Activated T-cell treated with anti-CD3 and anti-CD28 coated beads, Interleukin-2, amount 50 U/mL, for 1 hour (primary cell): Measurements from ENCODE around the gene RB1.

Experiments
- DNase-seq: peaks from one replicate; pipeline ENCODE4 v3.0.0-alpha.2; 2020

The RB1 gene

GRCh38 chr13:48500652-48501197, 197.2 kb downstream of the RB1 start:
- DNase-seq = no peak

DNA sequence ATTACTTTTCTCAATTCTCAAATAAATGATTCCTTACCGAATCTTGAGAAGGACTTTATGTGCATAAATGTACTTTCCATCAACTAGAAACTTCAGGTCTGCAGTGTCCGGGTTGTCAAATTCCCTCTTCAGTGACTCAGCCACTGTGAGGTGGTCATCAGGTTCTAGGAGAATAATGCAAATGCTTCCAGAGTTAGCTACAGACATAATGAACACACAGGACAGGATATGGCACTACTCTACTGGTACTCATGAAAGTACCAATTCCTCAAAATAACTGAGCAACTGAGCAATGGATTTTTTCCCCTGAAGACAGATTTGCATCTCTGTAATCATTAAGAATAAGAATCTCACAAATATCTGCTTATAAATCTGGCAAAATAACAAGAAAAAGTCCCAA, 198.2 kb downstream of the RB1 start:
- no peak for DNase-seq

- no peak for DNase-seq
These were observed 199.2 kb downstream of the RB1 start for GRCh38 chr13:48502601-48503319.

DNA sequence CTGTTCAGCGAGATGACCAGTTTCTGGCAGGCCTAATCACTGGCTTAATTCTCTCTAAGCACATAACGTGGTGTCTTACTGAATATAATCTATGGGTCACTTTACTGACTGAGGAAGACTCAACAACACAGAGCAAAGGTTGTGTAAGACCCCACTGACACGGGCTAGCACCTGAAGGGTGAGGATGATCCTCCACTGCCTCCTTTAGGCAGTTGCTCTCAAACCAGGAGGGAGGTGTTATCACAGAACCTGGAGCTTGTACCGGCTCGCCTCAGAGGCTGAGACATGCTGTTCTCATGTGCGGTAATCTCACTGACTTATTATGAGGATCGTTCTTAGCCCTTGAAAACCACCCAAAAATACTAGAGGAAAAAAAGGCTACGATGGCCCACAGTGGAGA, 201.1 kb downstream of the RB1 start:
- DNase-seq = no peak

- DNase-seq = no peak
These were observed 201.5 kb downstream of the RB1 start for GRCh38 chr13:48505012-48505411.

DNA sequence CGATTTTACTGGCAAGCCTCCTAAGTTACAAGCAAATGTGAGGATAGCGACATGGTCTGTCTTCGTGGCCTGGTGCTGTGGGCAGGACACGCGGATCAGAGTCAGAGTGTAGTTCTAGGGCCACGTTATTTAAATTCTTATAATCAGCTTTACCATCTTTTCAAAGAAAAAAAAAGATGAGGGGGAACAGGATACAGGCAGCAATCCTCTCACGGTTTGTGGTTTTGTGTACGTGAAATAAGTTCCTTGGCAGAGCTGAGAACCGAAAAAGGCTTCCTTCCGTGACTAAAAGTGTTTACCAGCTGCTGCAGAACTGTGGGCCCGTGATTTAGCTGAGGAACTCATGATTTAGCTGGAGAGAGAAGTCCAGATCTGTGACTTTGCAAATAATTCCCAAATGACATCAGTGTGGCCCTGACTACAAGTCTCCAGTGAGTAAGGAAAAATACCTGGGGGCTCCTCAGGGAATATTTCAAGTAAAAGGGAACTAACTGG, 202.1 kb downstream of the RB1 start:
- peak; percentile 48 for DNase-seq

- DNase-seq = no peak
These were observed 202.6 kb downstream of the RB1 start for GRCh38 chr13:48506092-48506701.

DNA sequence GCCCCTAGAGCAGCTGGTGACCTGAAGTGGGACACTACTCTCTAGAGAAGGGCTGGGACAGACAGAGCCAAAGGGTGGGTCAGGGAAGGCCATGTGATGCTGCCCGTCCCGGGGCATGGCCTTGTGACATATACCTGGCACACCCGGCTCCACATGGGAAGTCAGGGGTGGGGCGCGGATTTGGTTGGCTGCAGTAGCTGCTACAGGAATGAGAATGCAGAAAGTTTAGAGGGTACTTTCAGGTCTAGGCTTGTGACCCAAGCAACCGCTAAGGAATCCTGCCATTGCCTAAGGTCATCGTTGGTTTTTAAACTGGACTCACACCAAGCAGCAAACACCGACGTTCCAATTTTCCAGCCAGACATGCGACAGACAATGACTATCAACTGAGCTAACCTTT, 203.5 kb downstream of the RB1 start:
- no peak for DNase-seq

DNA sequence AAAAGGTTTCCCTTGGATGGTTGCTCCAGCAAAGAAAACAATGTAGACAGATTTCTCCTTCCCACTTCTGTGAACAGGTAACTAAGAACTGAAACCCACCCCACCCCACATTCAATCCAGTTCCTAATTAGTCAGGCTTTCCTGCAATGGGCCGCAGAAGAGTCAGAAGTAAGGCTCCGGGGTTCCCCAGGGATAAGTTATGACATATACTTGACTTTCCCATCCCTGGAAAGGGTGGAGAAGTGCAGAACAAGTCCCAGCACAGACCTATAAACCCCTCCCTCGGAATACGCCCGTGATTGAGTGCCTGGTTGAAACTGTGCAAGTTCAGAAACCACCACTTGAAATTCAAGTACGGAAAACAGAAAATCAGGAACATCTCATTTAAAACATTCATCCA, 204.5 kb downstream of the RB1 start:
- no peak for DNase-seq

DNA sequence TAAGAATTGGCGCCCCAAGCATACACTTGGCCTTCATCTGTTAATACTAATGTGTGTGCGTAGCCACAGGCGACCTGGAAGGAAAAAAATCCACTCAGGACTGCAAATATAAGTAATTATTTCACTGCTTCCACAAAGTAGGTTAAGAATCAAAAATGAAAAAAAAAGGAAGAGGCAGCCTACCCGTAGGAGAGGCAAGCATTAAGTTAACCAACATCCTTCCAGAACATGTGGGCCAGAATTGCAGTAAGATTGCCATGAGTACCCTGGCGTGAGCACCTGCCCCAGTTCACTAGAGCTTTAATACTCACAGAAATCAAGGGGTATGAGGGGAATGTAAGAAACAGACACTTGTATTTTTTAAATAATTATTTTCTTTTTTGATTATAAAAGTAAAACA, 207.1 kb downstream of the RB1 start:
- no peak for DNase-seq

DNA sequence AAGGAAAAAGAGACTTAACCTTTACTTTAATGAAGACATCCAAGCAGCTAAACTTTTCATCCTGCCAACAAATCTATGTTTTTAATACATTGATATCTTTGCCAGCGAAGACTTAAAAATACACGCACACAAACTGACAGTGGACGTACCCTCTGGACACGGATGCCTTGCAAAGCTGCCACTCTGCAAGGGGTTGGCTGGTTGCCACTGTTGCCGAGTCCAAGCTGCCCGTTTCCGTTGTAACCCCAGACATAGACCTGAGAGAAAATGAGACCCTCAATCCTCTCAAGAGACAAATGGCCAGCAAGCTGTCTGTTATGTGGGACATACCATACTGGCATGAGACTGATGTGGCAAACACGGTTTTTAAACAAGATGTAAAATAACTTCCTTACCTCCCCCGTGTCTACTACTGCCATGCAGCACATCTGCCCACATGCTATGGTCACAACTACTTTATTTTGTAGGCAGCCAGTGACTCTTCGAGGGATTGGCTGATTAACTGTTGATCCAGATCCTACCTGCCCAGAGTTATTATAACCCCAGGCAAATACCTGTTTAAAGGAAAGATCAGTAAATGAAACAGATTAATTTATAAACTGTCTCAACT, 208.2 kb downstream of the RB1 start:
- no peak for DNase-seq

DNA sequence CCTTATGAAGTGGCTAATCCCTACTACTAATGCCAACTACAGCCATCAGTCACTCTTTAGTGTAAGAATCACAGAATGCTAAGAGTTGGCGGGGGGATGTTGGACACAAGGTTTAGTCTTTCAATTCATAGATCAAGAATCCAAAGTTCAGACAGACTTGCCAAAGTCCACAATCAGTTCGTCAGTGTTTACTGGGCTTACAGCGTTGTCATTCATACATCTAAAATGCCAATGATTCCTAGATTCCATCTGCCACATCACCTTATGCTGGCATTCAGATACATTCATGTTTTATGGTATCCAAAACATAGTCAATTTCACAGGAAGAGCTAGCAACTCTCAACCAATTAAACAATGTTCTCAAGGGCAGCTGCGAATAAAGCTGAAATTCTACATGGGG, 211.2 kb downstream of the RB1 start:
- DNase-seq = no peak

- DNase-seq = no peak
These were observed 212.2 kb downstream of the RB1 start for GRCh38 chr13:48515732-48516131.

- DNase-seq = no peak
These were observed 214.5 kb downstream of the RB1 start for GRCh38 chr13:48518083-48518482.

- DNase-seq = no peak
These were observed 222.7 kb downstream of the RB1 start for GRCh38 chr13:48526286-48526685.

- no peak for DNase-seq
These were observed 224.4 kb downstream of the RB1 start for GRCh38 chr13:48527955-48528354.

DNA sequence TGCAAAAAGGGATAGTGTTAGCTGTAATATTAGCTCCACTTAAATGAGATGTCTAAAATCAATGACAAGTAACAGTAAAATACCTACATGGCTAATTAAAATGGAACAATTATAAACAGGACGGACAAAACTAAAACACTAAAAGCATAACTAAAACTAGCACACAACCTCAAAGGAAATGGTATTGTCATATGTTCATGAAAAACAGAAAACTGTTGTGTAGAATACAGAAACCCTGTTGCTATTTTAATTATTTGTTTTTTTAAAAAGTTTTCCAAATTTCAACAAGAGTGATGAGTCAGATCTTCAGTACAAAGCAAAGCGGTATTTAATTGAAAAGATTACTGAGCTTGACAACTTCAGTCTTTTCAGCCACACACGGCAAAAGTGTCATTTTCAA, 225.2 kb downstream of the RB1 start:
- no peak for DNase-seq

- no peak for DNase-seq
These were observed 227.3 kb downstream of the RB1 start for GRCh38 chr13:48530833-48531232.
